ENCODE measurements around the gene PAQR6. TPM values are rescaled to one million over a fixed set of nuclear protein-coding genes. Genes with fewer than 3 reads are reported as not detected.

PAQR6 gene, protein sequence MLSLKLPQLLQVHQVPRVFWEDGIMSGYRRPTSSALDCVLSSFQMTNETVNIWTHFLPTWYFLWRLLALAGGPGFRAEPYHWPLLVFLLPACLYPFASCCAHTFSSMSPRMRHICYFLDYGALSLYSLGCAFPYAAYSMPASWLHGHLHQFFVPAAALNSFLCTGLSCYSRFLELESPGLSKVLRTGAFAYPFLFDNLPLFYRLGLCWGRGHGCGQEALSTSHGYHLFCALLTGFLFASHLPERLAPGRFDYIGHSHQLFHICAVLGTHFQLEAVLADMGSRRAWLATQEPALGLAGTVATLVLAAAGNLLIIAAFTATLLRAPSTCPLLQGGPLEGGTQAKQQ
- polyA plus RNA-seq (ENCODE audit: low read depth in 6 of 6) = not detected

DNA sequence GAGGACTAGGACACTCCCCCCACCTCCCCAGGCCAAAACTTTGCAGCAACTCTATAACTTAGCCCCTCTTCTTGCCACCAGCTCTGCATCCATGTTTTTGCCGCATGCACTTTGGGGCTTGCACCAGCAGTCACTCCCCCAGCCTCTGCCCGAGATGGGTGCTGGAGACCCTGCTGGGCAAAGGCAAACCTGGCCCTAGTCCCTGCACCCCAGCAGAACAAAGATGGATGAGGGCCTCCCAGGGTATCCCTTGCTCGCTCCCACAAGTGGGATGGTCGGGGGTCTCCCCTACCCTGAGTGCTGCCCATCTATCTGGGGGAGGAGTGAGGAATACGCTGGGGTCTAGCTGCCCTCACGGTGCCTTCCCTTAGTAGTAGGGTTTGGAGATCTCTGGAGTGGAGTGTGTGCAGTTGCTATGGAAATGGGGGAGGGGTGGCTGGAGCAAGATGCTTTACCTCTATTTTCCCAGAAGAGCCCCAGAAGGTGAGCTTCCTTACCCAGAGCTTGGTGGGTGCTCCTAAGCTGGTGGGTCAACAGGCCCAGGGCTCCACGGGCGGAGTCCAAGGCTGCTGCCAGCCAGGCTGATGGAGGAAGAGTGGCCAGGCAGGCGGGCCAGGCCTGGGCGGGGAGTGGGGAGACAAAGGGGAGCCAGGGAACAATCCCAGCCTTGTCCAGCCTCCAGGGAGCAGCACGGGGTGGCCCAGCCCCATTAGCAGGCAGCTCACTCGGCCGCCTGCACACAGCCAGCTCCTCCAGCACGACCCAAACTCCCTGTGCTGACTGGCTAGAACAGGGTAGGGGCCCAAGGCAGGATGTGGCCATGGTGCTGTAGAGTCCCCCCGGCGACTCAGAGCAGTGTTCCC lies at the start of gene PAQR6:
PAQR6 (minus strand) TSS at position 597 of the 863 bp plus-strand sequence. CDS start 1,325 bp downstream, outside the sequence.
- peak within 1 kb of the TSS in 2 of 6 donors; percentile 36 to 78 for H3K27ac Mint-ChIP-seq
- peaks cover 0 to 23% (median 10%) of the 10 kb centered on the region in 3 donors for H3K27me3 Mint-ChIP-seq
- H3K4me3 Mint-ChIP-seq = peak within 1 kb of the TSS in 3 of 8 donors; percentile 24 to 64 (median 33)
- no peaks in the 10 kb centered on the region for H3K9me3 Mint-ChIP-seq
- ATAC-seq (ENCODE audit: low read depth in 2 of 2) (no peak), DNase-seq (no peak)
- H3K36me3 Mint-ChIP-seq = peaks cover 0 to 10% of the 10 kb centered on the region in 2 donors
- H3K4me1 Mint-ChIP-seq = peaks cover 13 to 20% (median 16%) of the 10 kb centered on the region in 3 donors

GRCh38 chr1:156295391-156295947 lies 47.6 kb upstream of the PAQR6 start, which contains the start of gene GLMP:
Gene GLMP (minus strand): TSS chr1:156295679. CDS start chr1:156295645, 34 bp downstream.
- DNase-seq (peak; percentile 39), ATAC-seq (ENCODE audit: low read depth in 2 of 2) (peak; percentile 77 to 85)
- peak within 1 kb of the TSS in 5 of 6 donors; percentile 69 to 94 (median 86) for H3K27ac Mint-ChIP-seq
- no peaks in the 10 kb centered on the region for H3K36me3 Mint-ChIP-seq
- peaks cover 20 to 33% (median 22%) of the 10 kb centered on the region in 3 donors for H3K4me1 Mint-ChIP-seq
- H3K27me3 Mint-ChIP-seq = no peaks in the 10 kb centered on the region
- peak within 1 kb of the TSS; percentile 82 to 95 (median 92) for H3K4me3 Mint-ChIP-seq
- H3K9me3 Mint-ChIP-seq = no peaks in the 10 kb centered on the region

GRCh38 chr1:156293895-156294294 lies 46.0 kb upstream of the PAQR6 start:
- Mint-ChIP-seq H3K4me3 (peak overlapping the region in 4 of 8 donors; percentile 32 to 57 (median 40)), H3K27ac (no peak overlapping the region), H3K36me3 (no peaks in the 10 kb centered on the region), H3K4me1 (peaks cover 20 to 33% (median 22%) of the 10 kb centered on the region in 3 donors), H3K27me3 (no peaks in the 10 kb centered on the region), H3K9me3 (no peaks in the 10 kb centered on the region)
- ATAC-seq (ENCODE audit: low read depth in 2 of 2) (no peak), DNase-seq (no peak)

GRCh38 chr1:156293098-156293434 lies 45.2 kb upstream of the PAQR6 start:
- H3K27ac Mint-ChIP-seq = no peak overlapping the region
- no peaks in the 10 kb centered on the region for H3K9me3 Mint-ChIP-seq
- peaks cover 20 to 33% (median 22%) of the 10 kb centered on the region in 3 donors for H3K4me1 Mint-ChIP-seq
- DNase-seq (no peak), ATAC-seq (ENCODE audit: low read depth in 2 of 2) (no peak)
- peak overlapping the region in 3 of 8 donors; percentile 50 to 66 (median 55) for H3K4me3 Mint-ChIP-seq
- no peaks in the 10 kb centered on the region for H3K27me3 Mint-ChIP-seq
- peaks cover 0 to 4% of the 10 kb centered on the region in 2 donors for H3K36me3 Mint-ChIP-seq

- ATAC-seq (ENCODE audit: low read depth in 2 of 2) = peak; percentile 59 to 66
- H3K9me3 Mint-ChIP-seq = no peaks in the 10 kb centered on the region
- peak overlapping the region; percentile 44 to 86 (median 78) for H3K4me3 Mint-ChIP-seq
- H3K27me3 Mint-ChIP-seq = no peaks in the 10 kb centered on the region
- peaks cover 0 to 4% of the 10 kb centered on the region in 2 donors for H3K36me3 Mint-ChIP-seq
- H3K27ac Mint-ChIP-seq = peak overlapping the region in 4 of 6 donors; percentile 11 to 87 (median 74)
- peaks cover 20 to 33% (median 22%) of the 10 kb centered on the region in 3 donors for H3K4me1 Mint-ChIP-seq
- DNase-seq = peak; percentile 14
These were observed 43.6 kb upstream of the PAQR6 start for GRCh38 chr1:156291226-156292061.

GRCh38 chr1:156289857-156290256 lies 42.0 kb upstream of the PAQR6 start:
- no peaks in the 10 kb centered on the region for H3K9me3 Mint-ChIP-seq
- H3K27ac Mint-ChIP-seq = no peak overlapping the region
- H3K36me3 Mint-ChIP-seq = peaks cover 0 to 4% of the 10 kb centered on the region in 2 donors
- no peak for ATAC-seq (ENCODE audit: low read depth in 2 of 2)
- no peak for DNase-seq
- no peaks in the 10 kb centered on the region for H3K27me3 Mint-ChIP-seq
- peaks cover 10 to 25% (median 14%) of the 10 kb centered on the region in 3 donors for H3K4me1 Mint-ChIP-seq
- peak overlapping the region in 1 of 8 donors; percentile 42 for H3K4me3 Mint-ChIP-seq

DNA sequence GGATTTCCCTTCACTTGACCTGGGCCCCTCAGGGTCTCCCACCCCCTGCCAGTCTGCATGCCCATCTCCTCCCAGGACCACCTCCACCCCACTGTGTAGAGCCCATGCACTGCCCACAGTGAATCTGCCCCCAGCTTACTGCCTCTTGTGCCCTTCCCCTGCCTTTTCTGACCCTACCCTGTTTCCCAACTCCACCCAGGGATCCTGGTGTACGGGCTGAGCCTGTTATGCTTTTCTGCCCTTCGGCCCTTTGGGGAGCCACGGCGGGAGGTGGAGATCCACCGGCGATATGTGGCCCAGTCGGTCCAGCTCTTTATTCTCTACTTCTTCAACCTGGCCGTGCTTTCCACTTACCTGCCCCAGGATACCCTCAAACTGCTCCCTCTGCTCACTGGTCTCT lies 38.2 kb upstream of the PAQR6 start:
- Mint-ChIP-seq H3K27me3 (no peaks in the 10 kb centered on the region), H3K27ac (no peak overlapping the region), H3K36me3 (peaks cover 0 to 4% of the 10 kb centered on the region in 2 donors), H3K9me3 (no peaks in the 10 kb centered on the region), H3K4me1 (peaks cover 30 to 32% (median 31%) of the 10 kb centered on the region in 3 donors), H3K4me3 (peak overlapping the region in 2 of 8 donors; percentile 30 to 61)
- no peak for DNase-seq
- ATAC-seq (ENCODE audit: low read depth in 2 of 2) = no peak

GRCh38 chr1:156285437-156285836 lies 37.6 kb upstream of the PAQR6 start:
- Mint-ChIP-seq H3K4me3 (peak overlapping the region in 1 of 8 donors; percentile 91), H3K4me1 (peaks cover 31 to 35% (median 35%) of the 10 kb centered on the region in 3 donors), H3K9me3 (no peaks in the 10 kb centered on the region), H3K36me3 (peaks cover 0 to 4% of the 10 kb centered on the region in 2 donors), H3K27ac (no peak overlapping the region), H3K27me3 (no peaks in the 10 kb centered on the region)
- no peak for DNase-seq
- no peak for ATAC-seq (ENCODE audit: low read depth in 2 of 2)

DNA sequence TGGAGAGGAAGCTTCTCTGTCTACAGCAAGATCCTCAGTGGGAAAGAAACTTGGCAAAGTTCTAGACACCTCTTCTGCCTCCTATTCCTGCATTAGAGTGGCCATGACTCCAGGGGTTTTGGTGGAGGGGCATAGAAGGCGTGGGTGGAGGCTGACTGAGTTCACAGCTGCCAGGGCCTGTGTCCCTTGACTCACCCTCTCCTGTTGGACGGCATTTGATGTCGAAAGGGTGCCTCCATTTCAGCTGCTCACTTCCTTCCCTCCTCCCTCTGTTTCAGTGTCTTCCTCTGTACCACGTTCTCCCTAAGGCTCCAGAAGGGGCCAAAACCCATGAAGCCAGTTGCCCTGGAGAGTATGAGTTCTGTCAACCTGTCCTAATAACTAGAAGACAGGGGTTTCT lies 36.9 kb upstream of the PAQR6 start:
- Mint-ChIP-seq H3K27me3 (no peaks in the 10 kb centered on the region), H3K9me3 (no peaks in the 10 kb centered on the region), H3K4me3 (peak overlapping the region in 3 of 8 donors; percentile 2 to 91 (median 44)), H3K36me3 (peaks cover 0 to 4% of the 10 kb centered on the region in 2 donors), H3K4me1 (peaks cover 35 to 41% (median 41%) of the 10 kb centered on the region in 3 donors), H3K27ac (peak overlapping the region in 1 of 6 donors; percentile 92)
- DNase-seq (no peak), ATAC-seq (ENCODE audit: low read depth in 2 of 2) (no peak)

DNA sequence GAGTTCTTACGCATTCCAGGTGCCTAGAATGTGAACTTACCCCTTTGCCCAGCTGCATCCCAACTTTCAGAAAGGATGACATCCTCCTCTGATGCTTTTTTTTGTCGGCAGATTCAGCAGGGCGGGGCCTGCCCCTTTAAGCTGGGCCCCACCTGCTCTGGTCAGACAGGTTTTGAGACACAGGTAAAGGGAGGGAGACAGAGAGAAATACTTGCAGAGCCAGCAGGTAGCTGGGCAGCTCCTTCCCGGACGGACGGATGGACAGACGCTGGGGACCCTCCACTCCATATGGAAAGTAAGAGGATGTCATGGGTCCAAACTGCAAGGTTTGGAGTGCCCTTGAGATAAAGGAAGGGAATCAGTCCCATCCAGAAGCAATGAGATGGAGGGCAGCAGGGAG lies 36.3 kb upstream of the PAQR6 start, which contains the start of gene TMEM79:
TMEM79 (plus strand) TSS at position 214 of the 400 bp plus-strand sequence. CDS start 902 bp downstream, outside the sequence.
- H3K9me3 Mint-ChIP-seq = no peaks in the 10 kb centered on the region
- no peak for ATAC-seq (ENCODE audit: low read depth in 2 of 2)

GRCh38 chr1:156283521-156283920 lies 35.7 kb upstream of the PAQR6 start:
- peak overlapping the region; percentile 91 to 99 (median 97) for H3K4me3 Mint-ChIP-seq
- H3K27ac Mint-ChIP-seq = peak overlapping the region in 5 of 6 donors; percentile 5 to 94 (median 60)
- no peaks in the 10 kb centered on the region for H3K9me3 Mint-ChIP-seq
- H3K27me3 Mint-ChIP-seq = no peaks in the 10 kb centered on the region
- H3K36me3 Mint-ChIP-seq = peaks cover under 1% of the 10 kb centered on the region in 2 donors
- peaks cover 35 to 42% (median 41%) of the 10 kb centered on the region in 3 donors for H3K4me1 Mint-ChIP-seq
- DNase-seq (no peak), ATAC-seq (ENCODE audit: low read depth in 2 of 2) (no peak)

More for the DNA sequence above, 36.3 kb upstream of the PAQR6 start, which contains the start of gene TMEM79:
- Mint-ChIP-seq H3K36me3 (peaks cover 0 to 4% of the 10 kb centered on the region in 2 donors), H3K27me3 (no peaks in the 10 kb centered on the region), H3K4me3 (peak within 1 kb of the TSS; percentile 91 to 99 (median 97)), H3K27ac (peak within 1 kb of the TSS; percentile 93 to 97 (median 95)), H3K4me1 (peaks cover 35 to 42% (median 41%) of the 10 kb centered on the region in 3 donors)
- DNase-seq = no peak

Measured in naive B cell (primary cell).